GM12801 (cell line): Measurements from ENCODE around the gene CYYR1.

ENCODE experiments used
- CTCF ChIP-seq: IDR thresholded peaks from one replicate; pipeline ENCODE4 v1.5.1; 2011; ENCODE audit warnings: control low read depth; ENCODE audit not compliant: insufficient read length; ENCODE audit errors: extremely low read depth

CYYR1 gene

GRCh38 chr21:26491663-26492062 lies 81.4 kb downstream of the CYYR1 start:
- no peak for TF ChIP-seq CTCF

- no peak for TF ChIP-seq CTCF
Measured at GRCh38 chr21:26490771-26491170, 82.3 kb downstream of the CYYR1 start.

GRCh38 chr21:26489781-26490180 lies 83.3 kb downstream of the CYYR1 start:
- TF ChIP-seq CTCF = no peak

- TF ChIP-seq CTCF = no peak
Measured at GRCh38 chr21:26487981-26488480, 85.1 kb downstream of the CYYR1 start.

GRCh38 chr21:26473471-26473870 lies 99.6 kb downstream of the CYYR1 start:
- TF ChIP-seq CTCF = no peak

GRCh38 chr21:26471099-26471471 lies 102.0 kb downstream of the CYYR1 start:
- TF ChIP-seq CTCF = no peak

GRCh38 chr21:26470351-26471098 lies 102.6 kb downstream of the CYYR1 start:
- TF ChIP-seq CTCF = no peak
